Measurements from ENCODE around the gene PPM1L. TPM values are rescaled to one million over a fixed set of nuclear protein-coding genes. Genes with fewer than 3 reads are reported as not detected.

Gene PPM1L
- total RNA-seq, 1 donor from 2014 or later = 14.1 TPM

- Histone ChIP-seq H3K27me3 (ENCODE audit: control insufficient read depth in 3 of 3, insufficient read depth in 3 of 3, low read length in 3 of 3) (no peaks in the 10 kb centered on the region), H3K4me3 (ENCODE audit: low read length in 3 of 3) (no peak overlapping the region), H3K9ac (ENCODE audit: low read depth in 1 of 3, low read length in 3 of 3) (no peak overlapping the region), H3K36me3 (ENCODE audit: control insufficient read depth in 3 of 3, insufficient read depth in 3 of 3, low read length in 3 of 3) (no peaks in the 10 kb centered on the region), H3K9me3 (ENCODE audit: control insufficient read depth in 3 of 3, low read length in 3 of 3) (no peaks in the 10 kb centered on the region), H3K4me1 (ENCODE audit: control insufficient read depth in 3 of 3, insufficient read depth in 3 of 3, low read length in 3 of 3) (peaks cover 7 to 11% (median 10%) of the 10 kb centered on the region in 3 donors), H3K27ac (ENCODE audit: low read depth, low read length) (no peak overlapping the region)
These were observed 24.2 kb downstream of the PPM1L start for GRCh38 chr3:160780245-160780644.

DNA sequence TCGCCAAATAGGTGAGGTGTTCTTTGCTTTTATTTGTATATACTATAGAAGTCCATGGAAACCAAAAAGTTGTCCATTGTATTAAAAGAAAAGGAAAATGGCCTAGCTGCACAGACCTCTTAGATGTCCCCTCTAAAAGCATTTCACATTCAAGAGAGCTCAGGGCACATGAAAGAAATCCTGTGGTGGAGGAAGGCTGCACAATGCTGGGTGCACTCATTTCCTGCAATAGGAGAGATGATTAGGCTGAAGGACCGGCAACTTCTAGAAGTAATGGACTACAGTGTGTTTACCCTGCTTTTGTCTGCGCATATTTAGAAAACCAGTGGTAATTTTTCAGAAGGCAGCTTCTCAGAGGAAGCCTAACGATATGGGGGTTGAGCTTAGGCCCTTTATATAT lies 25.4 kb downstream of the PPM1L start:
- Histone ChIP-seq H3K9me3 (ENCODE audit: control insufficient read depth in 3 of 3, low read length in 3 of 3) (no peaks in the 10 kb centered on the region), H3K9ac (ENCODE audit: low read depth in 1 of 3, low read length in 3 of 3) (no peak overlapping the region), H3K27me3 (ENCODE audit: control insufficient read depth in 3 of 3, insufficient read depth in 3 of 3, low read length in 3 of 3) (no peaks in the 10 kb centered on the region), H3K4me3 (ENCODE audit: low read length in 3 of 3) (no peak overlapping the region), H3K36me3 (ENCODE audit: control insufficient read depth in 3 of 3, insufficient read depth in 3 of 3, low read length in 3 of 3) (no peaks in the 10 kb centered on the region), H3K4me1 (ENCODE audit: control insufficient read depth in 3 of 3, insufficient read depth in 3 of 3, low read length in 3 of 3) (peaks cover 7 to 16% (median 10%) of the 10 kb centered on the region in 3 donors), H3K27ac (ENCODE audit: low read depth, low read length) (no peak overlapping the region)

GRCh38 chr3:160781863-160782262 lies 25.8 kb downstream of the PPM1L start:
- Histone ChIP-seq H3K27ac (ENCODE audit: low read depth, low read length) (no peak overlapping the region), H3K4me3 (ENCODE audit: low read length in 3 of 3) (no peak overlapping the region), H3K4me1 (ENCODE audit: control insufficient read depth in 3 of 3, insufficient read depth in 3 of 3, low read length in 3 of 3) (peaks cover 7 to 16% (median 10%) of the 10 kb centered on the region in 3 donors), H3K36me3 (ENCODE audit: control insufficient read depth in 3 of 3, insufficient read depth in 3 of 3, low read length in 3 of 3) (no peaks in the 10 kb centered on the region), H3K27me3 (ENCODE audit: control insufficient read depth in 3 of 3, insufficient read depth in 3 of 3, low read length in 3 of 3) (no peaks in the 10 kb centered on the region), H3K9me3 (ENCODE audit: control insufficient read depth in 3 of 3, low read length in 3 of 3) (peaks cover 0 to 1% (median 0%) of the 10 kb centered on the region in 3 donors), H3K9ac (ENCODE audit: low read depth in 1 of 3, low read length in 3 of 3) (no peak overlapping the region)

- Histone ChIP-seq H3K27ac (ENCODE audit: low read depth, low read length) (no peak overlapping the region), H3K9ac (ENCODE audit: low read depth in 1 of 3, low read length in 3 of 3) (no peak overlapping the region)
These were observed 28.8 kb downstream of the PPM1L start for GRCh38 chr3:160784853-160785252.

GRCh38 chr3:160790726-160791125 lies 34.7 kb downstream of the PPM1L start:
- Histone ChIP-seq H3K4me1 (ENCODE audit: control insufficient read depth in 3 of 3, insufficient read depth in 3 of 3, low read length in 3 of 3) (peaks cover 4 to 11% (median 10%) of the 10 kb centered on the region in 3 donors), H3K9me3 (ENCODE audit: control insufficient read depth in 3 of 3, low read length in 3 of 3) (peaks cover 0 to 2% (median 0%) of the 10 kb centered on the region in 3 donors), H3K4me3 (ENCODE audit: low read length in 3 of 3) (no peak overlapping the region), H3K27me3 (ENCODE audit: control insufficient read depth in 3 of 3, insufficient read depth in 3 of 3, low read length in 3 of 3) (no peaks in the 10 kb centered on the region), H3K27ac (ENCODE audit: low read depth, low read length) (no peak overlapping the region), H3K36me3 (ENCODE audit: control insufficient read depth in 3 of 3, insufficient read depth in 3 of 3, low read length in 3 of 3) (no peaks in the 10 kb centered on the region), H3K9ac (ENCODE audit: low read depth in 1 of 3, low read length in 3 of 3) (no peak overlapping the region)

More at GRCh38 chr3:160784853-160785252, 28.8 kb downstream of the PPM1L start:
- Histone ChIP-seq H3K4me1 (ENCODE audit: control insufficient read depth in 3 of 3, insufficient read depth in 3 of 3, low read length in 3 of 3) (peaks cover 4 to 12% (median 5%) of the 10 kb centered on the region in 3 donors), H3K9me3 (ENCODE audit: control insufficient read depth in 3 of 3, low read length in 3 of 3) (peaks cover 0 to 2% (median 0%) of the 10 kb centered on the region in 3 donors), H3K4me3 (ENCODE audit: low read length in 3 of 3) (no peak overlapping the region), H3K27me3 (ENCODE audit: control insufficient read depth in 3 of 3, insufficient read depth in 3 of 3, low read length in 3 of 3) (no peaks in the 10 kb centered on the region), H3K36me3 (ENCODE audit: control insufficient read depth in 3 of 3, insufficient read depth in 3 of 3, low read length in 3 of 3) (no peaks in the 10 kb centered on the region)

DNA sequence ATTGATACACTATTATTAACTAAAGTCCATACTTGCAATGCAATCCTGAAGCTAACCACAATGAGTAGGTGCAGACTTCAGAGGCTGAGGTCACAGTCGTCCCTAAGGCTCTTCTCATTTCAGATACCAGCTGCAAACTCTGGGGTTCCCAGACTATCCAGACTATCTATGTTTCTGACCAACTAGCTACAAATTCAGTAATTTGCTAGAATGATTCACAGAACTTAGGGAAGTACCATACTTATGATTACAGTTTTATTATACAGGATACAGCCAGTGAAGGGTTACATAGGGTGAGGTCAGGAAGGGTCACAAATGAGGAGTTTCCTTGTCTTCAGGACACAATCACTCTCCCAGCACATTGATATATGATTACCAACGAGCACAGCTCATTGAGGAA lies 36.5 kb downstream of the PPM1L start:
- Histone ChIP-seq H3K4me1 (ENCODE audit: control insufficient read depth in 3 of 3, insufficient read depth in 3 of 3, low read length in 3 of 3) (peaks cover 16 to 28% (median 24%) of the 10 kb centered on the region in 3 donors), H3K9me3 (ENCODE audit: control insufficient read depth in 3 of 3, low read length in 3 of 3) (no peaks in the 10 kb centered on the region), H3K9ac (ENCODE audit: low read depth in 1 of 3, low read length in 3 of 3) (no peak overlapping the region), H3K36me3 (ENCODE audit: control insufficient read depth in 3 of 3, insufficient read depth in 3 of 3, low read length in 3 of 3) (no peaks in the 10 kb centered on the region), H3K27ac (ENCODE audit: low read depth, low read length) (no peak overlapping the region), H3K27me3 (ENCODE audit: control insufficient read depth in 3 of 3, insufficient read depth in 3 of 3, low read length in 3 of 3) (no peaks in the 10 kb centered on the region), H3K4me3 (ENCODE audit: low read length in 3 of 3) (no peak overlapping the region)

DNA sequence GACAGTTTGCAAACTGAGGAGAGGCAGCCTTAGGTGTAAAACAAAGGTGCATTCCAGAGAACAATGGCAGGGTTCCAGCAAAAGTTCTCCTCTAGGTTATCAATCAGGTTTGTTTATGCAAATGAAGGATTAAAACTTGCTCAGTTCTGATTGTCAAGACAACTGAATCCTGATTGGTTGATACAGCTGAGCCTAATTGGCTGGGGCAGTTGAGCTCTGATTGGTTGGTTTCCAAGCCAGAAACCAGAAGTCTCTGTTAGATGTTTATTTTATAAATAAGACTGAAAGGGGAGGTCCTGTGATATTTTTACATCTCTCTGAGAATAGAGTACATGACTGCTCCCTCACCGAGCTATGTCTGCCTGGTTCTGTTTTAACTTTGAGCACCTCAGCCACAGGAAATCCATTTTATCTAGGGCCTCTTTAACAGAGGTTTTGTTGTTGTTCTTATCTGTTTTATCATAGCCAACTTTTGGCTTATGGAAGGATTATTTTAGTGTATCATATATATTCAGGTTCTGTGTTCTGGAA lies 37.8 kb downstream of the PPM1L start:
- H3K36me3 ChIP-seq (ENCODE audit: control insufficient read depth in 3 of 3, insufficient read depth in 3 of 3, low read length in 3 of 3) = no peaks in the 10 kb centered on the region
- no peak overlapping the region for H3K4me3 ChIP-seq (ENCODE audit: low read length in 3 of 3)
- H3K9me3 ChIP-seq (ENCODE audit: control insufficient read depth in 3 of 3, low read length in 3 of 3) = no peaks in the 10 kb centered on the region
- H3K9ac ChIP-seq (ENCODE audit: low read depth in 1 of 3, low read length in 3 of 3) = no peak overlapping the region
- H3K27me3 ChIP-seq (ENCODE audit: control insufficient read depth in 3 of 3, insufficient read depth in 3 of 3, low read length in 3 of 3) = no peaks in the 10 kb centered on the region
- H3K4me1 ChIP-seq (ENCODE audit: control insufficient read depth in 3 of 3, insufficient read depth in 3 of 3, low read length in 3 of 3) = peaks cover 16 to 28% (median 25%) of the 10 kb centered on the region in 3 donors
- no peak overlapping the region for H3K27ac ChIP-seq (ENCODE audit: low read depth, low read length)

DNA sequence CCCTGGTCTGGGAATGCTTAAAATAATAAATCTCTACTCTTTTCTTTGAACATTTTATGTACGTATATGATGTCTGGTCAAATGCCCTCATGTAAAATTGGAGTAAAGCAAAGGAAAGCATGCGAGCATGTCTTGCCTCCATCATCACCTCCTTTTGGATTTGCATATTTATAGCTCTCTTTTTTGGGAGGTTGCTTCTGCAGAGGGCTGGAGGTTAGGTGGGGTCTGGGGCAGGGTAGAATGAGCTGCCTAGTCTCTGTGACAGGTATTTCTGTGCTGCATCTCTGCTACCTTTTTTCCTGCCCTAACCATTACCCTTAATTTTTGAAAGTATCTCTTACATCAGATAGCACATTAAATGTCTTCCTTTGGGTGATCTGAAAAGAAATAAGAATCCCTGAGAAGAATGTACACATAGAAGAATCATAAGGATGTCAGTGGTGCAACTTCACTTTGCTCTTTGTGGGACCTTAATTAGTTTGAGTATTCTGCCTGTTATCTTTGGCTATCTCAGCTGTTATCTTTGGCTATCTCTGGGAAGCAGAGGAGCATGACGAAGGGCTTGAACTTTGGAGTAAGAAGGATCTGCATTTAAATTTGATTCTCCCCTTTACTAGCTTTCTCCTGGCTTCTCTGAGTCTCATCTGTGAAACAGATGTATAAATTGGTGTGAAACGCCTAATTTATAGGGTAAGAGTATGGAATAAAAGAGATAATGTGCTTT lies 40.2 kb downstream of the PPM1L start:
- H3K9me3 ChIP-seq (ENCODE audit: control insufficient read depth in 3 of 3, low read length in 3 of 3) = no peaks in the 10 kb centered on the region
- H3K27ac ChIP-seq (ENCODE audit: low read depth, low read length) = no peak overlapping the region
- peaks cover 19 to 26% (median 24%) of the 10 kb centered on the region in 3 donors for H3K4me1 ChIP-seq (ENCODE audit: control insufficient read depth in 3 of 3, insufficient read depth in 3 of 3, low read length in 3 of 3)
- no peaks in the 10 kb centered on the region for H3K27me3 ChIP-seq (ENCODE audit: control insufficient read depth in 3 of 3, insufficient read depth in 3 of 3, low read length in 3 of 3)
- no peaks in the 10 kb centered on the region for H3K36me3 ChIP-seq (ENCODE audit: control insufficient read depth in 3 of 3, insufficient read depth in 3 of 3, low read length in 3 of 3)
- no peak overlapping the region for H3K4me3 ChIP-seq (ENCODE audit: low read length in 3 of 3)
- H3K9ac ChIP-seq (ENCODE audit: low read depth in 1 of 3, low read length in 3 of 3) = peak overlapping the region in 1 of 3 donors; percentile 16

DNA sequence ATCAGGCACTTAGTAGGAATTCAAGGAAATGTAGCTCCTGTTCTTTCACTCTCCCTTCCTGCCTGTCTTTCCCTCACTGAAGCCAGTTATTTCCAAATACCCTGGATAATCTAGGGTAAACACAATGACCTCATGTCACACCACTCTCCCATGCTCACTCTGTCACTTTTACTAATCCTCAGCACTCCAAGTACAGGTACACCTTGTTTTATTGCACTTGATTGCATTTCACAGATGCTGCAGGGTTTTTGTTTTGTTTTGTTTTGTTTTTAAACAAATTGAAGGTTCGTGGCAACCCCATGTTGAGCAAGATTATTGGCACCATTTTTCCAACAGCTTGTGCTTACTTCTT lies 40.8 kb downstream of the PPM1L start:
- H3K9me3 ChIP-seq (ENCODE audit: control insufficient read depth in 3 of 3, low read length in 3 of 3) = no peaks in the 10 kb centered on the region
- no peaks in the 10 kb centered on the region for H3K27me3 ChIP-seq (ENCODE audit: control insufficient read depth in 3 of 3, insufficient read depth in 3 of 3, low read length in 3 of 3)
- peak overlapping the region in 1 of 3 donors; percentile 16 for H3K9ac ChIP-seq (ENCODE audit: low read depth in 1 of 3, low read length in 3 of 3)
- H3K36me3 ChIP-seq (ENCODE audit: control insufficient read depth in 3 of 3, insufficient read depth in 3 of 3, low read length in 3 of 3) = no peaks in the 10 kb centered on the region
- peaks cover 21 to 29% (median 27%) of the 10 kb centered on the region in 3 donors for H3K4me1 ChIP-seq (ENCODE audit: control insufficient read depth in 3 of 3, insufficient read depth in 3 of 3, low read length in 3 of 3)
- no peak overlapping the region for H3K4me3 ChIP-seq (ENCODE audit: low read length in 3 of 3)
- H3K27ac ChIP-seq (ENCODE audit: low read depth, low read length) = no peak overlapping the region

GRCh38 chr3:160797356-160797755 lies 41.3 kb downstream of the PPM1L start:
- H3K4me1 ChIP-seq (ENCODE audit: control insufficient read depth in 3 of 3, insufficient read depth in 3 of 3, low read length in 3 of 3) = peaks cover 25 to 35% (median 32%) of the 10 kb centered on the region in 3 donors
- H3K9ac ChIP-seq (ENCODE audit: low read depth in 1 of 3, low read length in 3 of 3) = no peak overlapping the region
- H3K27me3 ChIP-seq (ENCODE audit: control insufficient read depth in 3 of 3, insufficient read depth in 3 of 3, low read length in 3 of 3) = no peaks in the 10 kb centered on the region
- no peak overlapping the region for H3K4me3 ChIP-seq (ENCODE audit: low read length in 3 of 3)
- no peaks in the 10 kb centered on the region for H3K9me3 ChIP-seq (ENCODE audit: control insufficient read depth in 3 of 3, low read length in 3 of 3)
- H3K27ac ChIP-seq (ENCODE audit: low read depth, low read length) = no peak overlapping the region
- no peaks in the 10 kb centered on the region for H3K36me3 ChIP-seq (ENCODE audit: control insufficient read depth in 3 of 3, insufficient read depth in 3 of 3, low read length in 3 of 3)
